ENCODE data around the gene ZBED2.

ZBED2 gene

GRCh38 chr3:111579495-111579894 is 15.7 kb downstream of the ZBED2 start:
- DNase-seq: no peak
- Histone ChIP-seq H4K8ac (ENCODE audit: low read depth, low read length) (no peak overlapping the region), H4K12ac (ENCODE audit: low read depth, low read length) (no peak overlapping the region), H3K23ac (ENCODE audit: low read length) (no peak overlapping the region), H2AK5ac (ENCODE audit: low read length) (no peak overlapping the region), H3K79me1 (ENCODE audit: low read length) (peaks cover 6% of the 10 kb centered on the region), H3K27ac (ENCODE audit: low read depth, low read length) (no peak overlapping the region), H3K9me3 (ENCODE audit: insufficient read depth, low read depth, low read length) (peaks cover 3% of the 10 kb centered on the region), H2BK120ac (ENCODE audit: insufficient read depth, low read length, poor library complexity) (no peak overlapping the region), H3K36me3 (ENCODE audit: control insufficient read depth in 1 of 2, insufficient read depth in 2 of 2, low read length in 2 of 2) (no peaks in the 10 kb centered on the region), H4K91ac (ENCODE audit: low read depth, low read length) (no peak overlapping the region), H2BK5ac (ENCODE audit: low read depth, low read length, poor library complexity) (no peak overlapping the region), H3K79me2 (ENCODE audit: control insufficient read depth, insufficient read depth, low read length, poor library complexity) (no peaks in the 10 kb centered on the region), H3K4ac (ENCODE audit: low read depth, low read length) (no peak overlapping the region), H3K9ac (ENCODE audit: low read length) (no peak overlapping the region), H3K14ac (ENCODE audit: low read length) (no peak overlapping the region), H3K4me3 (ENCODE audit: low read depth, low read length) (no peak overlapping the region), H3K27me3 (ENCODE audit: insufficient read depth, low read length) (no peaks in the 10 kb centered on the region), H3K4me2 (ENCODE audit: low read length) (no peak overlapping the region), H2AFZ (ENCODE audit: insufficient read depth, low read length, poor library complexity) (no peak overlapping the region), H3K18ac (ENCODE audit: low read length) (no peak overlapping the region), H3K4me1 (ENCODE audit: control insufficient read depth in 1 of 2, insufficient read depth in 2 of 2, low read length in 2 of 2) (peaks cover 2 to 6% of the 10 kb centered on the region in 2 experiments), H2BK12ac (ENCODE audit: low read length) (no peak overlapping the region)
- no CpG with 5 or more reads among the region's 5 CpGs for WGBS (ENCODE audit: extremely low coverage, insufficient coverage, insufficient read length)

- no peak overlapping the region for H3K18ac ChIP-seq (ENCODE audit: low read length)
- H2BK5ac ChIP-seq (ENCODE audit: low read depth, low read length, poor library complexity): no peak overlapping the region
- no peak overlapping the region for H2AFZ ChIP-seq (ENCODE audit: insufficient read depth, low read length, poor library complexity)
- H3K79me1 ChIP-seq (ENCODE audit: low read length): peaks cover 6% of the 10 kb centered on the region
- no peaks in the 10 kb centered on the region for H3K27me3 ChIP-seq (ENCODE audit: insufficient read depth, low read length)
- peaks cover 2 to 6% of the 10 kb centered on the region in 2 experiments for H3K4me1 ChIP-seq (ENCODE audit: control insufficient read depth in 1 of 2, insufficient read depth in 2 of 2, low read length in 2 of 2)
- H4K91ac ChIP-seq (ENCODE audit: low read depth, low read length): peak overlapping the region; percentile 26
- no peak overlapping the region for H3K4me3 ChIP-seq (ENCODE audit: low read depth, low read length)
- WGBS (ENCODE audit: extremely low coverage, insufficient coverage, insufficient read length): no CpG with 5 or more reads among the region's 4 CpGs
- no peak overlapping the region for H3K14ac ChIP-seq (ENCODE audit: low read length)
- H3K9me3 ChIP-seq (ENCODE audit: insufficient read depth, low read depth, low read length): peaks cover 3% of the 10 kb centered on the region
- no peaks in the 10 kb centered on the region for H3K36me3 ChIP-seq (ENCODE audit: control insufficient read depth in 1 of 2, insufficient read depth in 2 of 2, low read length in 2 of 2)
- no peak overlapping the region for H3K4ac ChIP-seq (ENCODE audit: low read depth, low read length)
- H3K23ac ChIP-seq (ENCODE audit: low read length): no peak overlapping the region
- H4K12ac ChIP-seq (ENCODE audit: low read depth, low read length): no peak overlapping the region
- H3K27ac ChIP-seq (ENCODE audit: low read depth, low read length): no peak overlapping the region
- H2AK5ac ChIP-seq (ENCODE audit: low read length): no peak overlapping the region
- no peak overlapping the region for H3K4me2 ChIP-seq (ENCODE audit: low read length)
- no peak overlapping the region for H2BK120ac ChIP-seq (ENCODE audit: insufficient read depth, low read length, poor library complexity)
- no peak overlapping the region for H3K9ac ChIP-seq (ENCODE audit: low read length)
- no peak overlapping the region for H2BK12ac ChIP-seq (ENCODE audit: low read length)
- DNase-seq: no peak
- no peaks in the 10 kb centered on the region for H3K79me2 ChIP-seq (ENCODE audit: control insufficient read depth, insufficient read depth, low read length, poor library complexity)
- H4K8ac ChIP-seq (ENCODE audit: low read depth, low read length): no peak overlapping the region
Measured at GRCh38 chr3:111578867-111579266, 16.3 kb downstream of the ZBED2 start.

- peak; percentile 72 to 80 for DNase-seq
- H2BK120ac ChIP-seq (ENCODE audit: insufficient read depth, low read length, poor library complexity): no peak overlapping the region
- H3K4me1 ChIP-seq (ENCODE audit: control insufficient read depth in 1 of 2, insufficient read depth in 2 of 2, low read length in 2 of 2): peaks cover 2 to 6% of the 10 kb centered on the region in 2 experiments
- H2BK5ac ChIP-seq (ENCODE audit: low read depth, low read length, poor library complexity): no peak overlapping the region
- no peak overlapping the region for H4K91ac ChIP-seq (ENCODE audit: low read depth, low read length)
- H3K4me2 ChIP-seq (ENCODE audit: low read length): no peak overlapping the region
- no peaks in the 10 kb centered on the region for H3K36me3 ChIP-seq (ENCODE audit: control insufficient read depth in 1 of 2, insufficient read depth in 2 of 2, low read length in 2 of 2)
- H3K23ac ChIP-seq (ENCODE audit: low read length): no peak overlapping the region
- H3K27me3 ChIP-seq (ENCODE audit: insufficient read depth, low read length): no peaks in the 10 kb centered on the region
- H3K9ac ChIP-seq (ENCODE audit: low read length): no peak overlapping the region
- H3K14ac ChIP-seq (ENCODE audit: low read length): no peak overlapping the region
- peaks cover 3% of the 10 kb centered on the region for H3K79me1 ChIP-seq (ENCODE audit: low read length)
- no peak overlapping the region for H2BK12ac ChIP-seq (ENCODE audit: low read length)
- H2AFZ ChIP-seq (ENCODE audit: insufficient read depth, low read length, poor library complexity): no peak overlapping the region
- H4K8ac ChIP-seq (ENCODE audit: low read depth, low read length): no peak overlapping the region
- H4K12ac ChIP-seq (ENCODE audit: low read depth, low read length): no peak overlapping the region
- no peak overlapping the region for H3K18ac ChIP-seq (ENCODE audit: low read length)
- WGBS (ENCODE audit: extremely low coverage, insufficient coverage, insufficient read length): no CpG with 5 or more reads among the region's 4 CpGs
- H3K9me3 ChIP-seq (ENCODE audit: insufficient read depth, low read depth, low read length): no peaks in the 10 kb centered on the region
- no peak overlapping the region for H2AK5ac ChIP-seq (ENCODE audit: low read length)
- no peak overlapping the region for H3K4me3 ChIP-seq (ENCODE audit: low read depth, low read length)
- no peak overlapping the region for H3K27ac ChIP-seq (ENCODE audit: low read depth, low read length)
- H3K79me2 ChIP-seq (ENCODE audit: control insufficient read depth, insufficient read depth, low read length, poor library complexity): no peaks in the 10 kb centered on the region
- no peak overlapping the region for H3K4ac ChIP-seq (ENCODE audit: low read depth, low read length)
Measured at GRCh38 chr3:111577798-111578685, 17.1 kb downstream of the ZBED2 start.

- Histone ChIP-seq H2BK5ac (ENCODE audit: low read depth, low read length, poor library complexity) (no peak overlapping the region), H2BK120ac (ENCODE audit: insufficient read depth, low read length, poor library complexity) (no peak overlapping the region), H3K23ac (ENCODE audit: low read length) (no peak overlapping the region), H3K14ac (ENCODE audit: low read length) (no peak overlapping the region), H4K8ac (ENCODE audit: low read depth, low read length) (no peak overlapping the region), H3K9ac (ENCODE audit: low read length) (no peak overlapping the region), H3K18ac (ENCODE audit: low read length) (no peak overlapping the region), H4K91ac (ENCODE audit: low read depth, low read length) (no peak overlapping the region), H3K27me3 (ENCODE audit: insufficient read depth, low read length) (no peaks in the 10 kb centered on the region), H3K4ac (ENCODE audit: low read depth, low read length) (no peak overlapping the region), H3K4me2 (ENCODE audit: low read length) (no peak overlapping the region), H4K12ac (ENCODE audit: low read depth, low read length) (no peak overlapping the region), H2AFZ (ENCODE audit: insufficient read depth, low read length, poor library complexity) (no peak overlapping the region), H3K9me3 (ENCODE audit: insufficient read depth, low read depth, low read length) (no peaks in the 10 kb centered on the region), H3K79me1 (ENCODE audit: low read length) (peaks cover 2% of the 10 kb centered on the region), H3K27ac (ENCODE audit: low read depth, low read length) (no peak overlapping the region), H2BK12ac (ENCODE audit: low read length) (no peak overlapping the region), H3K4me3 (ENCODE audit: low read depth, low read length) (no peak overlapping the region), H3K79me2 (ENCODE audit: control insufficient read depth, insufficient read depth, low read length, poor library complexity) (no peaks in the 10 kb centered on the region), H3K36me3 (ENCODE audit: control insufficient read depth in 1 of 2, insufficient read depth in 2 of 2, low read length in 2 of 2) (no peaks in the 10 kb centered on the region), H2AK5ac (ENCODE audit: low read length) (no peak overlapping the region), H3K4me1 (ENCODE audit: control insufficient read depth in 1 of 2, insufficient read depth in 2 of 2, low read length in 2 of 2) (peaks cover 2% of the 10 kb centered on the region in 2 experiments)
- no peak for DNase-seq
- WGBS (ENCODE audit: extremely low coverage, insufficient coverage, insufficient read length): no CpG with 5 or more reads among the region's 1 CpG
Measured at GRCh38 chr3:111577113-111577512, 18.0 kb downstream of the ZBED2 start.

All from trophoblast cell (in vitro differentiated cells and primary cell).